Keratinocyte (primary cell): ENCODE measurements around the gene AGBL3. TPM values are rescaled to one million over a fixed set of nuclear protein-coding genes. Genes with fewer than 3 reads are reported as not detected.

Source experiments
- DNase-seq: peaks from one replicate; pipeline ENCODE4 v3.0.0-alpha.2; 2011; ENCODE audit warnings: low read depth, missing footprints, low spot score
- FAIRE-seq: peaks from 2 replicates; lab custom pipeline; 2011; peaks lifted over from hg19 to GRCh38; lab: Jason Lieb, UNC
- H2AFZ ChIP-seq: 2 replicates; pipeline ENCODE4 v1.6.0; 2012; ENCODE audit warnings: low read length, control low read depth, inconsistent platforms; ENCODE audit not compliant: control insufficient read depth
- H3K27ac ChIP-seq: 2 replicates; pipeline ENCODE4 v1.5.1; 2011; ENCODE audit warnings: low read length; ENCODE audit not compliant: control insufficient read depth, insufficient read depth
- H3K27me3 ChIP-seq: 3 replicates; pipeline ENCODE4 v1.6.0; 2011; ENCODE audit warnings: low read length; ENCODE audit not compliant: control insufficient read depth, insufficient read depth; ENCODE audit errors: extremely low read depth
- H3K36me3 ChIP-seq, 2 experiments: 2 replicates in 1 of 2; 3 replicates in 1 of 2; pipeline ENCODE4 v1.5.1; 2011; ENCODE audit warnings: low read length in 2 of 2, mild to moderate bottlenecking in 1 of 2; ENCODE audit not compliant: control insufficient read depth in 2 of 2, insufficient read depth in 2 of 2; ENCODE audit errors: extremely low read depth in 1 of 2
- H3K4me1 ChIP-seq: 3 replicates; pipeline ENCODE4 v1.5.1; 2011; ENCODE audit warnings: low read length; ENCODE audit not compliant: control insufficient read depth, insufficient read depth; ENCODE audit errors: extremely low read depth
- H3K4me2 ChIP-seq: 3 replicates; pipeline ENCODE4 v1.6.0; 2011; ENCODE audit warnings: low read depth, low read length; ENCODE audit not compliant: control insufficient read depth, insufficient read depth; ENCODE audit errors: extremely low read depth
- H3K4me3 ChIP-seq, 3 experiments: fragments of 200-600 bp in 1 of 3; sonication (generic) in 1 of 3; 2 replicates in 2 of 3; 3 replicates in 1 of 3; pipeline ENCODE4 v1.5.1; 2011 to 2016; ENCODE audit warnings: low read length in 3 of 3, mild to moderate bottlenecking in 3 of 3, control low read depth in 2 of 3, inconsistent platforms in 1 of 3, low read depth in 1 of 3, mixed read lengths in 1 of 3, mixed run types in 1 of 3, moderate library complexity in 1 of 3; ENCODE audit not compliant: control insufficient read depth in 2 of 3, insufficient read depth in 2 of 3; ENCODE audit errors: extremely low read depth in 1 of 3
- H3K79me2 ChIP-seq: 2 replicates; pipeline ENCODE4 v1.6.0; 2012; ENCODE audit warnings: low read length; ENCODE audit not compliant: control insufficient read depth, insufficient read depth
- H3K9ac ChIP-seq: 3 replicates; pipeline ENCODE4 v1.6.0; 2011; ENCODE audit warnings: low read length; ENCODE audit not compliant: control insufficient read depth, insufficient read depth; ENCODE audit errors: extremely low read depth
- H3K9me1 ChIP-seq: 3 replicates; pipeline ENCODE4 v1.6.0; 2011; ENCODE audit warnings: low read length; ENCODE audit not compliant: control insufficient read depth, insufficient read depth; ENCODE audit errors: extremely low read depth
- H3K9me3 ChIP-seq: 2 replicates; pipeline ENCODE4 v1.5.1; 2012; ENCODE audit warnings: low read depth, low read length; ENCODE audit not compliant: control insufficient read depth
- H4K20me1 ChIP-seq: 3 replicates; pipeline ENCODE4 v1.6.0; 2011; ENCODE audit warnings: low read length; ENCODE audit not compliant: control insufficient read depth, insufficient read depth; ENCODE audit errors: extremely low read depth
- EZH2 ChIP-seq: IDR thresholded peaks from one replicate; pipeline ENCODE4 v1.6.1; 2012; ENCODE audit warnings: inconsistent platforms, mild to moderate bottlenecking, low read length, moderate library complexity
- dilution Hi-C: fragments of 300-500 bp; cut with MboI; formaldehyde crosslinking; loops from one replicate; pipeline ENCODE4 v1.7.0; 2020; ENCODE audit warnings: low sequenced_read_pairs; ENCODE audit not compliant: extremely low pct_ligation_motif_present
- polyA plus RNA-seq, 5 experiments: library from polyadenylated mRNA; depleted of rRNA in 3 of 5; stranded (reverse) in 3 of 5; stranded (forward) in 1 of 5; unstranded in 1 of 5; fragments of >200 nt; gene quantifications; 1 replicate in 1 of 5; 2 replicates in 3 of 5; 3 replicates in 1 of 5; pipeline versions ENCODE4 v1.2.1 to v1.2.3, GENCODE V29; 2011 to 2012; ENCODE audit warnings: missing spikeins in 2 of 5, low read depth in 1 of 5, low replicate concordance in 1 of 5
- TF ChIP-seq, protein P1 (sequence below), 3 experiments: IDR thresholded peaks in 1 of 3; conservative IDR thresholded peaks in 1 of 3; optimal IDR thresholded peaks in 1 of 3; 2 replicates in 2 of 3; 3 replicates in 1 of 3; pipeline versions ENCODE3 to v1.5.1; 2011; ENCODE audit warnings: low read length in 3 of 3, mild to moderate bottlenecking in 3 of 3, moderate library complexity in 2 of 3, control low read depth in 1 of 3, inconsistent platforms in 1 of 3; ENCODE audit not compliant: insufficient read depth in 2 of 3; ENCODE audit errors: extremely low read depth in 1 of 3

Gene AGBL3
- polyA plus RNA-seq, 1 donor (not counting 4 experiments of a cell fraction or from before 2014, with no cell fraction given): 0.97 TPM

DNA sequence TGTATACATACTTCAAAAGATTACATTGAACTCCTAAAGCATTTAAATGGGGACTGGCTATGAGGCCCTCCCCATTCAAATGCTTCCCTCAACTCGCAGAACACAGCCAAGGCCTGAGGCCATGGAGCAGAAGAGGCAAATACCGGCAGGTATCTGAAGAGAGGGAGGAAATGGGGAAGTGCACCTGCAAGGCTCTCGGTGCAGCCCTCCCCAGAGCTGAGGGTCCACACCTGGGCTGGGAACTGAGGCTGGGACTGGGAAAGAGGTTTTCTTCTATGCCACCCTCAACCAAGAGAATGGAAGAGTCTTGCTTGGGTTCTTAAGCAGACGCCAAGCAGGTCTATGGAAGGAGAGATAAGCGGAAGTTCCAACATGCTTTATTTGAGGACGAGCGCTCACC is 197.2 kb downstream of the AGBL3 start:
- Histone ChIP-seq H4K20me1 (no peaks in the 10 kb centered on the region), H3K9me3 (peaks cover 25% of the 10 kb centered on the region)

DNA sequence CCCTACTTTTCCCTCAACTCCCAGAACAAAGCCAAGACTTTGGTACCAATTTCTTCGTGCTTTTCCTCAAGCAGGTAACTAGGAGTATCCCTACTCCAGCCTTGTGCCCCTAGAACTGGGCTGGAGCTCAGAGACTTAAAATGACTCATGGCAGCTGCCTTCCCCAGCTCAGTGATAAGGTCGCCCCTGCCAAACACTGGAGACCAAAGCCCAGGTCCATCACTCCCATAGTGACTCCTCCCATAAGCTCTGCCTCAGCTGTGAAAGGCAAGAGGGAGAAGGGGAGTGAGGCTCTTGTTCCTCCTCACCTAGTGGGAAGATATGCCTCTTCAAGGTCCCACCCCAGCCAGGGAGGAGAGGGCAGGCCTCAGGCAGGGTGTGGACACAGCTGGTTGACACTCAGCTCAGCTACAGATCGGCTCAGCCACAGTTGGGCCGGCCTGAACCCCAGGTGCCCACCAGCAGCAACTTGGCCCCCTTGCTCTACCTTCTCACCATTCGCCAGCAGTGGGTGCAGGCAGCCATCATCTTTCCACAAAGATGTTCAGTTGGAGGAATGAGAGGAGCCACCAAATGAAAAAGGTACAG is 198.0 kb downstream of the AGBL3 start:
- no peak for TF ChIP-seq EZH2
- TF ChIP-seq, protein P1, sequence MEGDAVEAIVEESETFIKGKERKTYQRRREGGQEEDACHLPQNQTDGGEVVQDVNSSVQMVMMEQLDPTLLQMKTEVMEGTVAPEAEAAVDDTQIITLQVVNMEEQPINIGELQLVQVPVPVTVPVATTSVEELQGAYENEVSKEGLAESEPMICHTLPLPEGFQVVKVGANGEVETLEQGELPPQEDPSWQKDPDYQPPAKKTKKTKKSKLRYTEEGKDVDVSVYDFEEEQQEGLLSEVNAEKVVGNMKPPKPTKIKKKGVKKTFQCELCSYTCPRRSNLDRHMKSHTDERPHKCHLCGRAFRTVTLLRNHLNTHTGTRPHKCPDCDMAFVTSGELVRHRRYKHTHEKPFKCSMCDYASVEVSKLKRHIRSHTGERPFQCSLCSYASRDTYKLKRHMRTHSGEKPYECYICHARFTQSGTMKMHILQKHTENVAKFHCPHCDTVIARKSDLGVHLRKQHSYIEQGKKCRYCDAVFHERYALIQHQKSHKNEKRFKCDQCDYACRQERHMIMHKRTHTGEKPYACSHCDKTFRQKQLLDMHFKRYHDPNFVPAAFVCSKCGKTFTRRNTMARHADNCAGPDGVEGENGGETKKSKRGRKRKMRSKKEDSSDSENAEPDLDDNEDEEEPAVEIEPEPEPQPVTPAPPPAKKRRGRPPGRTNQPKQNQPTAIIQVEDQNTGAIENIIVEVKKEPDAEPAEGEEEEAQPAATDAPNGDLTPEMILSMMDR (optimal IDR thresholded peaks at IDR 0.05 in 1 of 3, IDR thresholded peaks at IDR 0.05 in 1 of 3, conservative IDR thresholded peaks at IDR 0.05 in 1 of 3; ENCODE audit: extremely low read depth in 1 of 3, insufficient read depth in 2 of 3, low read length in 3 of 3): no peak
- H3K4me1 ChIP-seq: peaks cover 21% of the 10 kb centered on the region
- H3K9me1 ChIP-seq: no peaks in the 10 kb centered on the region
- no peak overlapping the region for H2AFZ ChIP-seq
- no peak overlapping the region for H3K27ac ChIP-seq
- peaks cover 3% of the 10 kb centered on the region for H3K79me2 ChIP-seq
- DNase-seq (no peak), FAIRE-seq (no peak)
- no peak overlapping the region for H3K4me3 ChIP-seq
- dilution Hi-C loops: no loop called here
- H3K36me3 ChIP-seq: peaks cover 27 to 41% of the 10 kb centered on the region in 2 experiments
- H3K4me2 ChIP-seq: no peak overlapping the region
- peaks cover 25% of the 10 kb centered on the region for H3K9me3 ChIP-seq
- no peak overlapping the region for H3K9ac ChIP-seq
- H4K20me1 ChIP-seq: no peaks in the 10 kb centered on the region
- H3K27me3 ChIP-seq: no peaks in the 10 kb centered on the region

More for the DNA sequence above, 197.2 kb downstream of the AGBL3 start:
- H3K9me1 ChIP-seq: no peaks in the 10 kb centered on the region
- DNase-seq: no peak
- no peak overlapping the region for H3K4me2 ChIP-seq
- peaks cover 3% of the 10 kb centered on the region for H3K79me2 ChIP-seq
- no peak for TF ChIP-seq EZH2
- TF ChIP-seq, protein P1 (optimal IDR thresholded peaks at IDR 0.05 in 1 of 3, IDR thresholded peaks at IDR 0.05 in 1 of 3, conservative IDR thresholded peaks at IDR 0.05 in 1 of 3; ENCODE audit: extremely low read depth in 1 of 3, insufficient read depth in 2 of 3, low read length in 3 of 3): no peak
- peaks cover 25 to 39% of the 10 kb centered on the region in 2 experiments for H3K36me3 ChIP-seq
- no peak overlapping the region for H3K4me3 ChIP-seq
- no peak for FAIRE-seq
- dilution Hi-C loops: no loop called here
- peaks cover 13% of the 10 kb centered on the region for H3K4me1 ChIP-seq
- no peak overlapping the region for H3K9ac ChIP-seq
- H3K27me3 ChIP-seq: no peaks in the 10 kb centered on the region
- H2AFZ ChIP-seq: no peak overlapping the region
- no peak overlapping the region for H3K27ac ChIP-seq

Other genes starting within 250 kb of the AGBL3 start
- 169 to 229 TPM (median 198 TPM) in 3 replicates for gene CALD1, start 206.9 kb upstream of the AGBL3 start, polyA plus RNA-seq
- 0.17 to 0.48 TPM (median 0.45 TPM) in 3 replicates for gene TMEM140, start 161.6 kb downstream of the AGBL3 start, polyA plus RNA-seq
- 33.7 to 48.2 TPM (median 41.7 TPM) in 3 replicates for gene CYREN, start 184.2 kb downstream of the AGBL3 start, polyA plus RNA-seq
- gene WDR91, start 225.0 kb downstream of the AGBL3 start, polyA plus RNA-seq: 19.1 to 34.6 TPM (median 22.5 TPM) in 3 replicates
- gene STRA8, start 247.3 kb downstream of the AGBL3 start, polyA plus RNA-seq: not detected in 3 replicates